H1 (cell line): ENCODE data around the gene RPS6KC1. TPM values are rescaled to one million over a fixed set of nuclear protein-coding genes. Genes with fewer than 3 reads are reported as not detected.

Source experiments
- CTCF ChIA-PET: fragments of 300-600 bp; sonication (Branson Sonifier 250); formaldehyde crosslinking; loops from one replicate; lab custom pipeline; 2021; ENCODE audit not compliant: partially characterized antibody; lab: Charles Lee
- POLR2A ChIA-PET: fragments of 300-600 bp; sonication (Branson Sonifier 250); formaldehyde crosslinking; loops from one replicate; lab custom pipeline; 2021; ENCODE audit warnings: inconsistent platforms; ENCODE audit not compliant: partially characterized antibody; lab: Charles Lee
- DNase-seq, 2 experiments: peaks; one replicate each; pipeline versions ENCODE4 v3.0.0 to v3.0.0-alpha.2; 2010 to 2022; ENCODE audit warnings: low spot score in 2 of 2, low read depth in 1 of 2, mixed read lengths in 1 of 2
- FAIRE-seq: peaks from 2 replicates; lab custom pipeline; 2011; peaks lifted over from hg19 to GRCh38; lab: Jason Lieb, UNC
- H2AFZ ChIP-seq: 2 replicates; pipeline ENCODE4 v1.8.1; 2012; ENCODE audit warnings: low read length, inconsistent platforms
- H2AK5ac ChIP-seq: 2 replicates; pipeline ENCODE4 v1.6.1; 2013; ENCODE audit warnings: low read depth, low read length
- H2BK120ac ChIP-seq: replicated peaks from 2 replicates; pipeline ENCODE3; 2013; ENCODE audit warnings: low read depth, low read length, inconsistent platforms
- H2BK12ac ChIP-seq: 2 replicates; pipeline ENCODE4 v1.6.1; 2013; ENCODE audit warnings: low read depth, low read length
- H2BK15ac ChIP-seq: 2 replicates; pipeline ENCODE4 v1.6.1; 2013; ENCODE audit warnings: low read length
- H2BK20ac ChIP-seq: 2 replicates; pipeline ENCODE4 v1.6.1; 2013; ENCODE audit warnings: low read length
- H2BK5ac ChIP-seq: 2 replicates; pipeline ENCODE4 v1.6.1; 2013; ENCODE audit warnings: low read depth, low read length
- H3K14ac ChIP-seq: 2 replicates; pipeline ENCODE4 v1.6.1; 2013; ENCODE audit warnings: inconsistent platforms; ENCODE audit not compliant: insufficient read length
- H3K18ac ChIP-seq: 2 replicates; pipeline ENCODE4 v1.6.1; 2013; ENCODE audit warnings: low read length; ENCODE audit errors: extremely low read depth
- H3K23ac ChIP-seq: 2 replicates; pipeline ENCODE4 v1.6.1; 2013; ENCODE audit warnings: inconsistent platforms; ENCODE audit not compliant: insufficient read length
- H3K23me2 ChIP-seq: 2 replicates; pipeline ENCODE4 v1.6.1; 2013; ENCODE audit warnings: low read depth, low read length
- H3K27ac ChIP-seq: 2 replicates; pipeline ENCODE4 v1.6.1; 2011; ENCODE audit warnings: low read depth, low read length, inconsistent platforms
- H3K27me3 ChIP-seq, 4 experiments: replicated peaks in 1 of 4; 1 replicate in 1 of 4; 2 replicates in 3 of 4; pipeline versions ENCODE4 v1.6.1 to v1.8.1; 2011 to 2013; ENCODE audit warnings: low read length in 3 of 4, mild to moderate bottlenecking in 3 of 4, inconsistent platforms in 2 of 4, mixed read lengths in 2 of 4, moderate library complexity in 1 of 4; ENCODE audit not compliant: control insufficient read depth in 3 of 4, insufficient read depth in 3 of 4; ENCODE audit errors: extremely low read depth in 1 of 4
- H3K36me3 ChIP-seq, 4 experiments: 2 replicates each; pipeline versions ENCODE4 v1.6.1 to v1.8.1; 2011 to 2013; ENCODE audit warnings: mild to moderate bottlenecking in 4 of 4, low read length in 3 of 4, moderate library complexity in 2 of 4, control low read depth in 1 of 4, inconsistent platforms in 1 of 4; ENCODE audit not compliant: insufficient read depth in 4 of 4, control insufficient read depth in 2 of 4
- H3K4ac ChIP-seq: replicated peaks from 2 replicates; pipeline ENCODE3; 2013; ENCODE audit warnings: low read length, low read depth, mixed read lengths, inconsistent platforms; ENCODE audit not compliant: insufficient read length
- H3K4me1 ChIP-seq, 4 experiments: replicated peaks in 1 of 4; 1 replicate in 1 of 4; 2 replicates in 3 of 4; pipeline versions ENCODE4 v1.6.1 to v1.8.1; 2011 to 2013; ENCODE audit warnings: low read length in 3 of 4, inconsistent platforms in 2 of 4, mixed read lengths in 1 of 4; ENCODE audit not compliant: insufficient read depth in 4 of 4, control insufficient read depth in 3 of 4
- H3K4me2 ChIP-seq, 2 experiments: 2 replicates each; pipeline versions ENCODE4 v1.6.1 to v1.8.1; 2011 to 2013; ENCODE audit warnings: low read depth in 2 of 2, low read length in 2 of 2, control low read depth in 1 of 2, inconsistent platforms in 1 of 2, mild to moderate bottlenecking in 1 of 2; ENCODE audit not compliant: insufficient read depth in 1 of 2
- H3K4me3 ChIP-seq, 4 experiments: fragments of 200-600, 300-600 bp in 1 of 4; sonication (generic), shearing (Covaris generic), sonication (Bioruptor Twin) in 1 of 4; 2 replicates each; pipeline versions ENCODE4 v1.5.1 to v1.8.1; 2011 to 2016; ENCODE audit warnings: low read length in 4 of 4, low read depth in 3 of 4, control low read depth in 2 of 4, inconsistent platforms in 2 of 4, mild to moderate bottlenecking in 2 of 4, mixed read lengths in 1 of 4, moderate library complexity in 1 of 4; ENCODE audit not compliant: insufficient read depth in 2 of 4; ENCODE audit errors: extremely low read depth in 1 of 4
- H3K56ac ChIP-seq: replicated peaks from 2 replicates; pipeline ENCODE3; 2013; ENCODE audit warnings: low read depth, mild to moderate bottlenecking, mixed read lengths, low read length, inconsistent platforms; ENCODE audit not compliant: insufficient read length
- H3K79me1 ChIP-seq: 2 replicates; pipeline ENCODE4 v1.6.1; 2013; ENCODE audit warnings: low read depth, low read length, control low read depth
- H3K79me2 ChIP-seq, 2 experiments: 2 replicates each; pipeline versions ENCODE4 v1.6.1 to v1.8.1; 2012 to 2013; ENCODE audit warnings: low read length in 2 of 2, mild to moderate bottlenecking in 2 of 2, inconsistent platforms in 1 of 2; ENCODE audit not compliant: insufficient read depth in 2 of 2, control insufficient read depth in 1 of 2
- H3K9ac ChIP-seq, 4 experiments: replicated peaks in 1 of 4; 1 replicate in 1 of 4; 2 replicates in 3 of 4; pipeline versions ENCODE4 v1.6.1 to v1.8.1; 2011 to 2013; ENCODE audit warnings: low read depth in 3 of 4, low read length in 3 of 4, control low read depth in 2 of 4, mild to moderate bottlenecking in 2 of 4, moderate library complexity in 2 of 4, inconsistent platforms in 1 of 4; ENCODE audit errors: extremely low read depth in 1 of 4
- H3K9me3 ChIP-seq, 2 experiments: 2 replicates each; pipeline versions ENCODE4 v1.6.1 to v1.8.1; 2012 to 2013; ENCODE audit warnings: mild to moderate bottlenecking in 2 of 2, moderate library complexity in 2 of 2, control low read depth in 1 of 2, inconsistent platforms in 1 of 2, low read depth in 1 of 2, low read length in 1 of 2, mixed read lengths in 1 of 2; ENCODE audit not compliant: insufficient read depth in 2 of 2
- H4K20me1 ChIP-seq, 2 experiments: replicated peaks in 1 of 2; 2 replicates each; pipeline versions ENCODE3 to v1.8.1; 2011 to 2013; ENCODE audit warnings: inconsistent platforms in 2 of 2, low read length in 2 of 2, mild to moderate bottlenecking in 1 of 2; ENCODE audit not compliant: insufficient read depth in 2 of 2, control insufficient read depth in 1 of 2
- H4K5ac ChIP-seq: 2 replicates; pipeline ENCODE4 v1.6.1; 2013; ENCODE audit warnings: low read length, low read depth, mixed read lengths, inconsistent platforms; ENCODE audit not compliant: insufficient read length
- H4K8ac ChIP-seq: 2 replicates; pipeline ENCODE4 v1.8.0; 2013; ENCODE audit warnings: mild to moderate bottlenecking, moderate library complexity, low read length, inconsistent platforms; ENCODE audit not compliant: insufficient read depth; ENCODE audit errors: extremely low read depth
- H4K91ac ChIP-seq: replicated peaks from 2 replicates; pipeline ENCODE3; 2013; ENCODE audit warnings: low read length, mixed read lengths, inconsistent platforms; ENCODE audit not compliant: insufficient read length
- CHD1 ChIP-seq: IDR thresholded peaks from 2 replicates; pipeline ENCODE4 v1.6.1; 2012; ENCODE audit warnings: low read depth, low read length, improper control_type of control experiment
- CTBP2 ChIP-seq: IDR thresholded peaks from 2 replicates; pipeline ENCODE4 v1.7.0; 2011; ENCODE audit warnings: borderline replicate concordance, mild to moderate bottlenecking, moderate library complexity, mixed read lengths, low read length; ENCODE audit not compliant: insufficient read depth, insufficient read length
- HDAC2 ChIP-seq, 2 experiments: fragments of 300-600 bp in 1 of 2; sonication (generic) in 1 of 2; IDR thresholded peaks; 2 replicates each; pipeline ENCODE4 v1.6.1; 2011 to 2012; ENCODE audit warnings: low read depth in 2 of 2, low read length in 2 of 2, mild to moderate bottlenecking in 2 of 2, moderate library complexity in 2 of 2, borderline replicate concordance in 1 of 2, inconsistent platforms in 1 of 2
- HDAC6 ChIP-seq: IDR thresholded peaks from one replicate; pipeline ENCODE4 v1.7.1; 2012; ENCODE audit warnings: low read depth, mild to moderate bottlenecking, inconsistent platforms, low read length, moderate library complexity
- JUN ChIP-seq: IDR thresholded peaks from 2 replicates; pipeline ENCODE4 v1.6.1; 2011; ENCODE audit warnings: low read depth, mild to moderate bottlenecking, improper control_type of control experiment, low read length
- KDM4A ChIP-seq: IDR thresholded peaks from one replicate; pipeline ENCODE4 v1.7.1; 2012; ENCODE audit warnings: low read depth, mild to moderate bottlenecking, moderate library complexity, low read length, inconsistent platforms; ENCODE audit not compliant: severe bottlenecking
- RFX5 ChIP-seq: IDR thresholded peaks from 2 replicates; pipeline ENCODE4 v1.6.1; 2011; ENCODE audit warnings: low read depth, low read length, improper control_type of control experiment, borderline replicate concordance
- SAP30 ChIP-seq: fragments of 300-600 bp; sonication (generic); IDR thresholded peaks from 2 replicates; pipeline ENCODE4 v1.7.1; 2012; ENCODE audit warnings: low read length, moderate library complexity, mild to moderate bottlenecking, inconsistent platforms; ENCODE audit not compliant: insufficient read depth, insufficient replicate concordance
- SIRT6 ChIP-seq: IDR thresholded peaks from one replicate; pipeline ENCODE4 v1.7.1; 2012; ENCODE audit warnings: low read length, inconsistent platforms
- SP1 ChIP-seq: IDR thresholded peaks from 2 replicates; pipeline ENCODE4 v1.6.1; 2011; ENCODE audit warnings: low read depth, low read length
- SP2 ChIP-seq: IDR thresholded peaks from 2 replicates; pipeline ENCODE4 v1.6.1; 2012; ENCODE audit warnings: mild to moderate bottlenecking, low read length, inconsistent platforms
- SRF ChIP-seq: IDR thresholded peaks from 2 replicates; pipeline ENCODE4 v1.6.1; 2011; ENCODE audit warnings: mild to moderate bottlenecking, low read depth, low read length, moderate library complexity
- WGBS, 2 experiments: shearing (Covaris generic) in 1 of 2; methylation state at CpG; one replicate each; pipeline versions ENCODE4 v1.1.6 to v1.1.7; 2013 to 2015; ENCODE audit warnings: low lambda C conversion rate in 2 of 2, mixed read lengths in 2 of 2, inconsistent platforms in 1 of 2, low coverage in 1 of 2, missing lambda C conversion rate in 1 of 2; ENCODE audit not compliant: insufficient replicate concordance in 2 of 2, insufficient coverage in 1 of 2, insufficient read length in 1 of 2; ENCODE audit errors: extremely low coverage in 1 of 2, missing lambda C conversion rate in 1 of 2; 5-methylcytosine and 5-hydroxymethylcytosine counted together
- polyA plus RNA-seq, 7 experiments: library from polyadenylated mRNA; depleted of rRNA in 3 of 7; stranded (reverse) in 5 of 7; unstranded in 2 of 7; fragments of >200 nt in 5 of 7; fragments of 200-250 nt in 2 of 7; gene quantifications; 1 replicate in 5 of 7; 2 replicates in 1 of 7; 4 replicates in 1 of 7; pipeline versions ENCODE4 v1.2.1 to v1.2.3, GENCODE V29; 2011 to 2013; ENCODE audit warnings: missing spikeins in 2 of 7, mixed read lengths in 2 of 7
- total RNA-seq: library from RNA; stranded (reverse); fragmentation: NEBNext Ultra II Directional; extraction: Animal tissue kit (Norgen Biotek cat#: 25700); gene quantifications from 2 replicates; pipeline ENCODE4 v1.2.1, GENCODE V29; 2021
- TF ChIP-seq, protein P1 (sequence below): IDR thresholded peaks from 2 replicates; pipeline ENCODE4 v1.6.1; 2011; ENCODE audit warnings: low read depth, mild to moderate bottlenecking, low read length; ENCODE audit not compliant: insufficient read depth

RPS6KC1 gene
- total and polyA plus RNA-seq, 2 of the 8 experiments (the other 6 are each of a cell fraction or from before 2014, with no cell fraction given) = 4.9 to 17.6 TPM

DNA sequence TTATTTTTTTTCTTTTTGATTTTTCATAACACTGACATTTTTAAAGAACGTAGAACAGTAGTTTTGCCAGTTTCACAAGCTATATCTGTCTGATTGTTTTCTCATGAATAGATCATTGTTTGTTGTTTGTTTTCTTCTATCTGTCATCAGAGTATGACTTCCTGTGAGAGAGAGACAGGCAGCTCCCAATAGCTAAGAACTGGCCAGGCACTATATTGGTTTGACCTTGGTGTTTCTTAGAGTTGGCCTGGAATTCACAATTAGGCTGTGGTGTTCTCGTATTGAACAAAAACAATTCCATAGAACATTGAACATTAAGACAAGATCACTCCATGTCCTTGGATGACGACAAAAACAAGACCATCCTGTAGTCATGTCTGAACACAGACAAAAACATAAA, 43.4 kb downstream of the RPS6KC1 start:
- no peak overlapping the region for H4K91ac ChIP-seq
- WGBS, 2 experiments = 97% methylated on average over 3 of the region's 3 CpGs; no CpG with 5 or more reads in 1 of the 2 experiments
- no peak overlapping the region for H2AK5ac ChIP-seq
- H2BK12ac ChIP-seq = no peak overlapping the region
- H3K27me3 ChIP-seq = no peaks in the 10 kb centered on the region
- no peaks in the 10 kb centered on the region for H3K79me2 ChIP-seq
- no peak overlapping the region for H2BK20ac ChIP-seq
- ChIA-PET POLR2A (no interaction called here), CTCF (no interaction called here)
- no peak overlapping the region for H2BK5ac ChIP-seq
- no peak overlapping the region for H4K5ac ChIP-seq
- no peak overlapping the region for H3K4me2 ChIP-seq
- no peaks in the 10 kb centered on the region for H3K4me1 ChIP-seq
- TF ChIP-seq CTBP2 = no peak
- TF ChIP-seq CHD1 = no peak
- TF ChIP-seq SAP30 = no peak
- TF ChIP-seq HDAC2 (IDR thresholded peaks at IDR 0.05; ENCODE audit: borderline replicate concordance in 1 of 2, low read depth in 2 of 2, low read length in 2 of 2) = no peak
- TF ChIP-seq KDM4A = no peak
- no peak for TF ChIP-seq JUN
- no peak for TF ChIP-seq SP2
- TF ChIP-seq SIRT6 = no peak
- no peak for TF ChIP-seq RFX5
- no peak for TF ChIP-seq HDAC6
- no peak for TF ChIP-seq SRF
- no peak for TF ChIP-seq SP1
- TF ChIP-seq, protein P1, sequence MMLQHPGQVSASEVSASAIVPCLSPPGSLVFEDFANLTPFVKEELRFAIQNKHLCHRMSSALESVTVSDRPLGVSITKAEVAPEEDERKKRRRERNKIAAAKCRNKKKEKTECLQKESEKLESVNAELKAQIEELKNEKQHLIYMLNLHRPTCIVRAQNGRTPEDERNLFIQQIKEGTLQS = no peak
- H3K9me3 ChIP-seq = no peaks in the 10 kb centered on the region
- H3K14ac ChIP-seq = no peak overlapping the region
- no peak overlapping the region for H3K4ac ChIP-seq
- no peak overlapping the region for H3K9ac ChIP-seq
- FAIRE-seq (no peak), DNase-seq (no peak)
- H2BK15ac ChIP-seq = no peak overlapping the region
- H2BK120ac ChIP-seq = no peak overlapping the region
- H4K20me1 ChIP-seq = no peaks in the 10 kb centered on the region
- H3K18ac ChIP-seq = no peak overlapping the region
- H3K27ac ChIP-seq = no peak overlapping the region
- no peak overlapping the region for H2AFZ ChIP-seq
- no peak overlapping the region for H4K8ac ChIP-seq
- no peaks in the 10 kb centered on the region for H3K23me2 ChIP-seq
- H3K56ac ChIP-seq = no peak overlapping the region
- no peaks in the 10 kb centered on the region for H3K79me1 ChIP-seq
- H3K4me3 ChIP-seq = no peak overlapping the region
- no peaks in the 10 kb centered on the region; a peak in 1 of 8 replicates for H3K36me3 ChIP-seq
- no peak overlapping the region for H3K23ac ChIP-seq
